WTC11 (cell line): ENCODE measurements around the gene NCS1. TPM values are rescaled to one million over a fixed set of nuclear protein-coding genes. Genes with fewer than 3 reads are reported as not detected.

Experiments used
- ATAC-seq: fragments of 200-7000 bp; cut with Tn5 transposase; 2 replicates; pipeline ENCODE4 v1.10.0; 2021; ENCODE audit warnings: mild to moderate bottlenecking, moderate library complexity
- CTCF ChIA-PET: fragments of 300-600 bp; sonication (Branson Sonifier 250); formaldehyde crosslinking; loops from one replicate; lab custom pipeline; 2021; ENCODE audit warnings: antibody characterized with exemption; lab: Charles Lee
- POLR2A ChIA-PET: fragments of 350-600 bp; sonication (Branson Sonifier 250); formaldehyde crosslinking; loops from one replicate; lab custom pipeline; 2021; ENCODE audit warnings: antibody characterized with exemption; lab: Charles Lee
- DNase-seq: peaks from one replicate; pipeline ENCODE4 v3.0.0; 2021; ENCODE audit warnings: low spot score
- H3K27ac Mint-ChIP-seq: 2 replicates; pipeline ENCODE4 v1.8.0; 2021; ENCODE audit warnings: mixed read lengths
- H3K27me3 Mint-ChIP-seq: 2 replicates; pipeline ENCODE4 v1.8.0; 2021; ENCODE audit warnings: low read depth, mild to moderate bottlenecking, moderate library complexity, mixed read lengths
- H3K36me3 Mint-ChIP-seq: 2 replicates; pipeline ENCODE4 v1.8.0; 2021; ENCODE audit warnings: mixed read lengths
- H3K4me1 Mint-ChIP-seq: 2 replicates; pipeline ENCODE4 v1.8.0; 2022; ENCODE audit warnings: mixed read lengths
- H3K4me3 Mint-ChIP-seq: 2 replicates; pipeline ENCODE4 v1.8.0; 2021; ENCODE audit warnings: mild to moderate bottlenecking, moderate library complexity, mixed read lengths
- H3K9me3 Mint-ChIP-seq: 2 replicates; pipeline ENCODE4 v1.8.0; 2021; ENCODE audit warnings: mixed read lengths
- ARID4B ChIP-seq: sonication (generic); formaldehyde crosslinking; IDR thresholded peaks from 2 replicates; pipeline ENCODE4 v1.8.0; 2023; ENCODE audit warnings: missing genetic modification reagents, mild to moderate bottlenecking, borderline replicate concordance
- ATF3 ChIP-seq: sonication (generic); formaldehyde crosslinking; conservative IDR thresholded peaks from 2 replicates; pipeline ENCODE4 v1.8.1; 2022; ENCODE audit warnings: mild to moderate bottlenecking, missing genetic modification reagents
- E2F1 ChIP-seq: sonication (generic); formaldehyde crosslinking; IDR thresholded peaks from 2 replicates; pipeline ENCODE4 v1.8.0; 2022; ENCODE audit warnings: mild to moderate bottlenecking, missing genetic modification reagents
- E2F4 ChIP-seq: sonication (generic); formaldehyde crosslinking; IDR thresholded peaks from 2 replicates; pipeline ENCODE4 v1.8.1; 2022; ENCODE audit warnings: low read depth, mild to moderate bottlenecking, moderate library complexity, missing genetic modification reagents, borderline replicate concordance
- E2F5 ChIP-seq: sonication (generic); formaldehyde crosslinking; IDR thresholded peaks from 2 replicates; pipeline ENCODE4 v1.8.1; 2022; ENCODE audit warnings: mild to moderate bottlenecking, moderate library complexity, missing genetic modification reagents
- ESRRA ChIP-seq: sonication (generic); formaldehyde crosslinking; IDR thresholded peaks from 2 replicates; pipeline ENCODE4 v1.8.1; 2022; ENCODE audit warnings: mild to moderate bottlenecking, missing genetic modification reagents, borderline replicate concordance
- ETV6 ChIP-seq: sonication (generic); formaldehyde crosslinking; IDR thresholded peaks from 2 replicates; pipeline ENCODE4 v1.8.1; 2022; ENCODE audit warnings: mild to moderate bottlenecking, missing genetic modification reagents
- FOXJ3 ChIP-seq: sonication (generic); formaldehyde crosslinking; IDR thresholded peaks from 2 replicates; pipeline ENCODE4 v1.9.0; 2021; ENCODE audit warnings: missing genetic modification reagents, mild to moderate bottlenecking, borderline replicate concordance
- GABPB1 ChIP-seq: sonication (generic); formaldehyde crosslinking; IDR thresholded peaks from 2 replicates; pipeline ENCODE4 v1.8.1; 2023; ENCODE audit warnings: mild to moderate bottlenecking, missing genetic modification reagents
- HMGA2 ChIP-seq: fragments of 250-450 bp; sonication (Bioruptor Pico); IDR thresholded peaks from 2 replicates; pipeline ENCODE4 v1.4.0; 2021; ENCODE audit warnings: mild to moderate bottlenecking, moderate library complexity
- HMGXB4 ChIP-seq: sonication (generic); formaldehyde crosslinking; IDR thresholded peaks from 2 replicates; pipeline ENCODE4 v1.8.1; 2023; ENCODE audit warnings: mild to moderate bottlenecking, moderate library complexity, missing genetic modification reagents
- IRF2 ChIP-seq: sonication (generic); formaldehyde crosslinking; IDR thresholded peaks from 2 replicates; pipeline ENCODE4 v1.8.0; 2022; ENCODE audit warnings: low read depth, missing genetic modification reagents, borderline replicate concordance
- JUN ChIP-seq: sonication (generic); formaldehyde crosslinking; IDR thresholded peaks from 2 replicates; pipeline ENCODE4 v1.8.0; 2023; ENCODE audit warnings: mild to moderate bottlenecking, missing genetic modification reagents
- KAT7 ChIP-seq: sonication (generic); formaldehyde crosslinking; IDR thresholded peaks from 2 replicates; pipeline ENCODE4 v1.8.1; 2023; ENCODE audit warnings: missing genetic modification reagents, mild to moderate bottlenecking, borderline replicate concordance
- STAT6 ChIP-seq: sonication (generic); formaldehyde crosslinking; conservative IDR thresholded peaks from 2 replicates; pipeline ENCODE4 v1.8.1; 2023; ENCODE audit warnings: mild to moderate bottlenecking, low read depth, missing genetic modification reagents, moderate library complexity
- TEAD1 ChIP-seq: sonication (generic); formaldehyde crosslinking; IDR thresholded peaks from 2 replicates; pipeline ENCODE4 v1.8.0; 2022; ENCODE audit warnings: mild to moderate bottlenecking, missing genetic modification reagents
- ZNF281 ChIP-seq: sonication (generic); formaldehyde crosslinking; IDR thresholded peaks from 2 replicates; pipeline ENCODE4 v1.8.0; 2023; ENCODE audit warnings: mild to moderate bottlenecking, missing genetic modification reagents
- ZNF416 ChIP-seq: fragments of 250-450 bp; sonication (Bioruptor Pico); IDR thresholded peaks from 2 replicates; pipeline ENCODE4 v1.9.0; 2021; ENCODE audit warnings: mild to moderate bottlenecking, inconsistent platforms
- ZNF512 ChIP-seq: sonication (generic); formaldehyde crosslinking; IDR thresholded peaks from 2 replicates; pipeline ENCODE4 v1.8.1; 2022; ENCODE audit warnings: missing genetic modification reagents, borderline replicate concordance
- total RNA-seq: library from RNA; stranded (reverse); gene quantifications from 3 replicates; pipeline ENCODE4 v1.2.3, GENCODE V29; 2021

The NCS1 gene
- total RNA-seq, 1 experiment from 2014 or later = 32.4 TPM

- ChIA-PET POLR2A (interaction anchor here (0.6 kb wide), 1 partner anchor 113 kb away, joined by 5 read pairs; no protein-coding TSS in a partner anchor), CTCF (no interaction called here)
- Mint-ChIP-seq H3K9me3 (peaks cover 4% of the 10 kb centered on the region; the same call in 1 of the 2 replicates), H3K27ac (no peak overlapping the region), H3K4me3 (no peak overlapping the region), H3K36me3 (no peaks in the 10 kb centered on the region), H3K4me1 (peaks cover 19% of the 10 kb centered on the region), H3K27me3 (no peaks in the 10 kb centered on the region)
- ATAC-seq = no peak
- DNase-seq = no peak
- no peak for TF ChIP-seq TEAD1 (CRISPR knock-in tag)
- no peak for TF ChIP-seq ZNF512
- no peak for TF ChIP-seq E2F1
- no peak for TF ChIP-seq E2F5 (CRISPR knock-in tag)
- no peak for TF ChIP-seq ZNF281 (CRISPR knock-in tag)
- TF ChIP-seq ESRRA = no peak
- no peak for TF ChIP-seq KAT7 (CRISPR knock-in tag)
- no peak for TF ChIP-seq HMGA2 (CRISPR knock-in tag)
- TF ChIP-seq STAT6 (CRISPR knock-in tag) = no peak
- TF ChIP-seq HMGXB4 = no peak
- TF ChIP-seq ARID4B = no peak
- TF ChIP-seq JUN (CRISPR knock-in tag) = no peak
- no peak for TF ChIP-seq ETV6 (CRISPR knock-in tag)
- TF ChIP-seq IRF2 (CRISPR knock-in tag) = no peak
- no peak for TF ChIP-seq GABPB1 (CRISPR knock-in tag)
- TF ChIP-seq FOXJ3 (CRISPR knock-in tag) = no peak
- no peak for TF ChIP-seq ZNF416
- TF ChIP-seq E2F4 (CRISPR knock-in tag) = no peak
- no peak for TF ChIP-seq ATF3 (CRISPR knock-in tag)
Observed at GRCh38 chr9:130147198-130147597, 25.0 kb upstream of the NCS1 start.
